IPS-18a (cell line): ENCODE results near the gene SMIM3.
"Not testable (repeated sequence)": the region's sequence is repeated elsewhere in the genome, so short reads cannot be mapped to it uniquely, and the experiment has no call there.

Experiments
- H3K27ac ChIP-seq: one replicate; pipeline ENCODE4 v1.5.1; 2013; ENCODE audit warnings: low read length
- H3K27me3 ChIP-seq: one replicate; pipeline ENCODE4 v1.6.1; 2013; ENCODE audit warnings: mild to moderate bottlenecking, low read length; ENCODE audit not compliant: control insufficient read depth, insufficient read depth
- H3K36me3 ChIP-seq: one replicate; pipeline ENCODE4 v1.6.1; 2013; ENCODE audit warnings: low read depth, low read length; ENCODE audit not compliant: control insufficient read depth
- H3K4me1 ChIP-seq: one replicate; pipeline ENCODE4 v1.6.1; 2013; ENCODE audit warnings: low read depth, low read length; ENCODE audit not compliant: control insufficient read depth
- H3K4me3 ChIP-seq: one replicate; pipeline ENCODE4 v1.5.1; 2013; ENCODE audit warnings: low read length
- H3K9ac ChIP-seq: one replicate; pipeline ENCODE4 v1.6.1; 2013; ENCODE audit warnings: mild to moderate bottlenecking, low read length, moderate library complexity
- H3K9me3 ChIP-seq: one replicate; pipeline ENCODE4 v1.6.1; 2013; ENCODE audit warnings: low read depth, low read length; ENCODE audit not compliant: control insufficient read depth

Gene SMIM3

DNA sequence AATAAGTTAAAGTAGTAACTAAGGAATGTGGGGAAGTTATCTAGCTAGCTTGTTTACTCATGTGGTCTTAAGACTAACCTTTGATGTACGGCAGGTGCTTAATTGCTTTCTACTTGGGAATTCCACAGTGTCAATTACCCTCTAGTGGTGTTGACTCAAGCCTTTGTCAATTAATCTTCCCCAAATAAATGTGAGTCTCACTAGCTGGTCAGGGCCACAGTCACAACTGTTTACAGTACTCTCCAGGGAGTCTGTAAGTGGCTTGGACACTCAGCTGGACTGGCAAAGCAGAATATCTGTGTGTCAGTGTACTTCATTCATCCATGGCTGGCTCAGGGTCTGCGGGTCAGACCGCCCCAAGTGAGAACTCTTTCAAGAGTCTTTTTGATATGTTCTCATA is 30.8 kb downstream of the SMIM3 start:
- H3K27ac ChIP-seq = no peak overlapping the region
- H3K4me1 ChIP-seq = no peaks in the 10 kb centered on the region
- H3K9ac ChIP-seq = no peak overlapping the region
- no peaks in the 10 kb centered on the region for H3K9me3 ChIP-seq
- peaks cover 30% of the 10 kb centered on the region for H3K27me3 ChIP-seq
- no peak overlapping the region for H3K4me3 ChIP-seq
- no peaks in the 10 kb centered on the region for H3K36me3 ChIP-seq

DNA sequence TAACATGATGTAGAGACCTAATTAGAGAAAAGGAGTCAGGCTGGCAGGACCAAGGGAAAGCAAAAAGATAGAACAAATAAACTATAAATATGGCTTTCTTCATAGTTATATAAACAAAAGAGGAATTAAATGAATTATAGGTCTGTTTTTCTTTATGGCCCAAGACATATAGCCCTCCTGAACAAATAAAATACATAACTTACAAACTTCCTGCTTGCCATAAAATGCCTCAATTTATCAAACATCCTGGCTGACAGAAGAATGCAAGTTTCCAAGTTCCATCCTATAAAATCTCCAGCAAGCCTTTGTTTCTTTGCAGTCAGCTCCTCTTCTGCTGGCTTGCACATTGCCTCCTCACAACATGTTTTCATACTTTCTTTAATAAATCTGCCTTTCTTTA is 36.5 kb downstream of the SMIM3 start:
- Histone ChIP-seq H3K4me1 (no peaks in the 10 kb centered on the region), H3K9ac (no peak overlapping the region), H3K4me3 (no peak overlapping the region), H3K27me3 (peaks cover 5% of the 10 kb centered on the region), H3K36me3 (no peaks in the 10 kb centered on the region), H3K9me3 (peaks cover 4% of the 10 kb centered on the region), H3K27ac (no peak overlapping the region)

DNA sequence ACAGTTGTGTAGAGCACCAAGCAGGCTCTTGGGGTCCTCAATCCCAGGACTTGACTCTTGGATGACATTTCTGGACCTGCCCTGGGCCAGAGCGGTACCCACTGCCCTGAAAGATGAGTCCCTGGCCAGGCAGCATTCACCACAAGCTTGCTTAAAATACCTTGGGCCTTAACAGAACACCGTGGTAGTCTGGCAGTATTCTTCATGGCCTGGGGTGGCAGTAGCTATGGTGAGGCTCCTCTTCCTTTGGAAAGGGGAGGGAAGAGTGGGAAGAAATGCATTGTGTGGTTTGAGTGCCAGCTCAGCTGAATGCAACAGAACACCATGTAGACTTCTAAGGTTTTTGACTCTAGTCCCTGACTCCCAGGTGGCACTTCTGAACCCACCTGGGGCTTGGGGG is 38.4 kb downstream of the SMIM3 start:
- Histone ChIP-seq H3K27me3 (no peaks in the 10 kb centered on the region), H3K4me1 (no peaks in the 10 kb centered on the region), H3K9ac (no peak overlapping the region), H3K9me3 (peaks cover 4% of the 10 kb centered on the region), H3K27ac (no peak overlapping the region), H3K36me3 (no peaks in the 10 kb centered on the region), H3K4me3 (no peak overlapping the region)

DNA sequence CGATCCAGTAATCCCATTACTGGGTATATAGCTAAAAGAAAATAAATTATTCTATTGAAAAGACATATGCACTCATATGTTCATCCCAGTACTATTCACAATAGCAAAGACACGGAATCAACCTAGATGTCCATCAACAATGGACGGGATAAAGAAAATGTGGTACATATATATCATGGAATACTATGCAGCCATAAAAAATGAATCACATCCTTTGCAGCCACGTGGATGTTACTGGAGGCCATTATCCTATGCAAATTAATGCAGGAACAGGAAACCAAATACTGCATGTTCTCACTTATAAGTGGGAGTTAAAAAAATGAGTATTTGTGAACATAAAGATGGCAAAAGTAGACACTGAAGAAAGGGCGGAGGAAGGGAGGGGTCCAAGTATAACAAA is 51.2 kb downstream of the SMIM3 start:
- Histone ChIP-seq H3K27ac (no peak overlapping the region), H3K9me3 (peaks cover 27% of the 10 kb centered on the region), H3K4me3 (no peak overlapping the region), H3K27me3 (no peaks in the 10 kb centered on the region), H3K4me1 (no peaks in the 10 kb centered on the region), H3K9ac (no peak overlapping the region), H3K36me3 (no peaks in the 10 kb centered on the region)

- peaks cover 32% of the 10 kb centered on the region for H3K9me3 ChIP-seq
- not testable (repeated sequence) for H3K36me3 ChIP-seq, H3K9ac ChIP-seq, H3K4me3 ChIP-seq, H3K27ac ChIP-seq, H3K4me1 ChIP-seq, H3K27me3 ChIP-seq
Observed at GRCh38 chr5:150831821-150832220, 53.3 kb downstream of the SMIM3 start.

GRCh38 chr5:150836064-150836463 is 57.5 kb downstream of the SMIM3 start:
- Histone ChIP-seq H3K27me3 (no peaks in the 10 kb centered on the region), H3K9me3 (peaks cover 16% of the 10 kb centered on the region), H3K9ac (no peak overlapping the region), H3K4me1 (no peaks in the 10 kb centered on the region), H3K4me3 (no peak overlapping the region), H3K36me3 (no peaks in the 10 kb centered on the region), H3K27ac (no peak overlapping the region)

GRCh38 chr5:150836703-150837102 is 58.1 kb downstream of the SMIM3 start:
- Histone ChIP-seq H3K4me3 (no peak overlapping the region), H3K9ac (no peak overlapping the region), H3K4me1 (no peaks in the 10 kb centered on the region), H3K27ac (no peak overlapping the region), H3K36me3 (no peaks in the 10 kb centered on the region), H3K9me3 (peaks cover 15% of the 10 kb centered on the region), H3K27me3 (no peaks in the 10 kb centered on the region)

DNA sequence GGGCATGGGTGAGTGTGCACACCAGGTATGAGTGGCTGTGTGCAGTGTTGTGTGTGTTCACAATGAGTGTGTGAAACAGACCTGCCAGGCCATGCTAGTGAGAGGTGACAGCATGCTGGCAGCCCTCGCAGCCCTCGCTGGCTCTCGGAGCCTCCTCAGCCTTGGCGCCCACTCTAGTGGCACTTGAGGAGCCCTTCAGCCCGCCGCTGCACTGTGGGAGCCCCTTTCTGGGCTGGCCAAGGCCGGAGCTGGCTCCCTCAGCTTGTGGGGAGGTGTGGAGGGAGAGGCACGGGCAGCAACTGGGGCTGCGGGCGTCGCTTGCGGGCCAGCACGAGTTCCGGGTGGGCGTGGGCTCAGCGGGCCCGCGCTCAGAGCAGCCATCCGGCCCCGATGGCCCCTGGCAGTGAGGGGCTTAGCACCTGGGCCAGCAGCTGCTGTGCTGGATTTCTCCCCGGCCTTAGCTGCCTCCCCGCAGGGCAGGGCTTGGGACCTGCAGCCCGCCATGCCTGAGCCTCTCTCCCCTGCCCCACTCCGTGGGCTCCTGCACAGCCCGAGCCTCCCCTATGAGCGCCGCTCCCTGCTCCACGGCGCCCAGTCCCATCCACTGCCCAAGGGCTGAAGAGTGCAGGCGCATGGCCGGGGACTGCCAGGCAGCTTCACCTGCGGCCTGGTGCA is 66.8 kb downstream of the SMIM3 start:
- not testable (repeated sequence) for H3K9me3 ChIP-seq, H3K27ac ChIP-seq, H3K36me3 ChIP-seq, H3K4me3 ChIP-seq, H3K4me1 ChIP-seq, H3K9ac ChIP-seq, H3K27me3 ChIP-seq

GRCh38 chr5:150846308-150846653 is 67.7 kb downstream of the SMIM3 start, which contains the start of gene IRGM:
IRGM (plus strand) TSS chr5:150846521; CDS start chr5:150848124, 1,603 bp downstream.
- H3K4me3 ChIP-seq, H3K27ac ChIP-seq: not testable (repeated sequence)

More at GRCh38 chr5:150846308-150846653, 67.7 kb downstream of the SMIM3 start, which contains the start of gene IRGM:
- H3K9ac ChIP-seq, H3K4me1 ChIP-seq, H3K36me3 ChIP-seq, H3K9me3 ChIP-seq, H3K27me3 ChIP-seq: not testable (repeated sequence)
